Prostate gland (tissue), 2 donors: Measurements from ENCODE around the gene SIGLEC10. TPM values are rescaled to one million over a fixed set of nuclear protein-coding genes. Genes with fewer than 3 reads are reported as not detected.

ENCODE experiments used
- DNase-seq: peaks from one replicate; pipeline ENCODE4 v3.0.0-alpha.2; 2019; ENCODE audit warnings: low spot score
- H3K27ac ChIP-seq, 2 donors: fragments of 200-600 bp; sonication (generic); 2 replicates each; pipeline ENCODE4 v1.5.1; 2017 to 2019
- H3K27me3 ChIP-seq: fragments of 200-600 bp; sonication (generic); replicated peaks from 2 replicates; pipeline ENCODE4 v1.5.1; 2019; ENCODE audit not compliant: insufficient read depth
- H3K36me3 ChIP-seq, 2 donors: fragments of 200-600 bp; sonication (generic); 1 replicate in 1 of 2; 2 replicates in 1 of 2; pipeline versions ENCODE4 v1.5.1 to v1.8.1; 2017 to 2019
- H3K4me1 ChIP-seq: fragments of 200-600 bp; sonication (generic); replicated peaks from 2 replicates; pipeline ENCODE4 v1.5.1; 2019
- H3K4me3 ChIP-seq, 2 donors: fragments of 200-600 bp; sonication (generic); 2 replicates each; pipeline ENCODE4 v1.5.1; 2017 to 2019
- H3K9me3 ChIP-seq: fragments of 200-600 bp; sonication (generic); 2 replicates; pipeline ENCODE4 v1.5.1; 2017
- POLR2A ChIP-seq: fragments of 450-650 bp; IDR thresholded peaks from one replicate; pipeline ENCODE4 v1.6.1; 2016; ENCODE audit warnings: antibody characterized with exemption, mild to moderate bottlenecking
- POLR2AphosphoS5 ChIP-seq: sonication (generic); formaldehyde crosslinking; IDR thresholded peaks from one replicate; pipeline ENCODE4 v1.6.1; 2017; ENCODE audit warnings: antibody characterized with exemption
- WGBS: methylation state at CpG from one replicate; pipeline ENCODE4 v1.1.5; 2018; 5-methylcytosine and 5-hydroxymethylcytosine counted together
- intact Hi-C: fragments of 100-400 bp; cut with DNase I; formaldehyde crosslinking; loops from one replicate; pipeline ENCODE4 v1.14.2; 2022
- total RNA-seq, 2 donors: library from RNA; depleted of rRNA; stranded (reverse); fragments of >200 nt; gene quantifications; one replicate each; pipeline ENCODE4 v1.1.0, GENCODE V29; 2016
- TF ChIP-seq, protein P1 (sequence below), 4 experiments: fragments of 200-600 bp in 2 of 4; fragments of 450-650 bp in 2 of 4; sonication (generic) in 2 of 4; IDR thresholded peaks; 1 replicate in 3 of 4; 2 replicates in 1 of 4; pipeline ENCODE4 v1.5.1; 2016 to 2019; ENCODE audit warnings: antibody characterized with exemption in 4 of 4, mild to moderate bottlenecking in 2 of 4, moderate library complexity in 2 of 4

Gene SIGLEC10
- total RNA-seq, 2 donors from 2014 or later: 7.1 to 7.5 TPM

- under 1% methylated on average over 57 of the region's 64 CpGs for WGBS
- peaks cover 8% of the 10 kb centered on the region for H3K4me1 ChIP-seq
- intact Hi-C loops: loop anchor here (2.0 to 5.0 kb wide), 2 partner anchors 27 to 335 kb away; no protein-coding TSS in a partner anchor
Measured at GRCh38 chr19:51367565-51368365, 49.7 kb downstream of the SIGLEC10 start.

GRCh38 chr19:51367255-51367564 is 50.2 kb downstream of the SIGLEC10 start:
- no peaks in the 10 kb centered on the region for H3K9me3 ChIP-seq
- H3K4me3 ChIP-seq: peak overlapping the region; percentile 61 to 76
- H3K4me1 ChIP-seq: peaks cover 8% of the 10 kb centered on the region
- no peaks in the 10 kb centered on the region for H3K27me3 ChIP-seq
- 0% methylated on average over 15 of the region's 15 CpGs for WGBS
- no peak for DNase-seq
- intact Hi-C loops: loop anchor here (2.0 to 5.0 kb wide), 2 partner anchors 26 to 335 kb away; no protein-coding TSS in a partner anchor
- H3K36me3 ChIP-seq: no peaks in the 10 kb centered on the region
- peak overlapping the region; percentile 85 to 86 for H3K27ac ChIP-seq
- peak; percentile 90 for TF ChIP-seq POLR2A
- TF ChIP-seq, protein P1, sequence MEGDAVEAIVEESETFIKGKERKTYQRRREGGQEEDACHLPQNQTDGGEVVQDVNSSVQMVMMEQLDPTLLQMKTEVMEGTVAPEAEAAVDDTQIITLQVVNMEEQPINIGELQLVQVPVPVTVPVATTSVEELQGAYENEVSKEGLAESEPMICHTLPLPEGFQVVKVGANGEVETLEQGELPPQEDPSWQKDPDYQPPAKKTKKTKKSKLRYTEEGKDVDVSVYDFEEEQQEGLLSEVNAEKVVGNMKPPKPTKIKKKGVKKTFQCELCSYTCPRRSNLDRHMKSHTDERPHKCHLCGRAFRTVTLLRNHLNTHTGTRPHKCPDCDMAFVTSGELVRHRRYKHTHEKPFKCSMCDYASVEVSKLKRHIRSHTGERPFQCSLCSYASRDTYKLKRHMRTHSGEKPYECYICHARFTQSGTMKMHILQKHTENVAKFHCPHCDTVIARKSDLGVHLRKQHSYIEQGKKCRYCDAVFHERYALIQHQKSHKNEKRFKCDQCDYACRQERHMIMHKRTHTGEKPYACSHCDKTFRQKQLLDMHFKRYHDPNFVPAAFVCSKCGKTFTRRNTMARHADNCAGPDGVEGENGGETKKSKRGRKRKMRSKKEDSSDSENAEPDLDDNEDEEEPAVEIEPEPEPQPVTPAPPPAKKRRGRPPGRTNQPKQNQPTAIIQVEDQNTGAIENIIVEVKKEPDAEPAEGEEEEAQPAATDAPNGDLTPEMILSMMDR (IDR thresholded peaks at IDR 0.05): no peak

More at GRCh38 chr19:51367565-51368365, 49.7 kb downstream of the SIGLEC10 start:
- no peaks in the 10 kb centered on the region for H3K27me3 ChIP-seq
- TF ChIP-seq POLR2A (peak; percentile 1), POLR2AphosphoS5 (peak; percentile 90)
- TF ChIP-seq, protein P1 (IDR thresholded peaks at IDR 0.05): peak in 1 of 4 experiments; percentile 31
- peak overlapping the region; percentile 85 to 86 for H3K27ac ChIP-seq
- H3K4me3 ChIP-seq: peak overlapping the region; percentile 61 to 76
- no peaks in the 10 kb centered on the region for H3K9me3 ChIP-seq
- no peaks in the 10 kb centered on the region for H3K36me3 ChIP-seq
- DNase-seq: peak; percentile 98

- peaks cover 8% of the 10 kb centered on the region for H3K4me1 ChIP-seq
- DNase-seq: peak; percentile 97
- intact Hi-C loops: loop anchor here (2.0 to 5.0 kb wide), 2 partner anchors 26 to 336 kb away; no protein-coding TSS in a partner anchor
- H3K9me3 ChIP-seq: no peaks in the 10 kb centered on the region
- H3K4me3 ChIP-seq: peak overlapping the region; percentile 61 to 76
- H3K27ac ChIP-seq: peak overlapping the region; percentile 85 to 86
- under 1% methylated on average over 54 of the region's 54 CpGs for WGBS
- peak; percentile 95 for TF ChIP-seq POLR2A
- TF ChIP-seq, protein P1 (IDR thresholded peaks at IDR 0.05): no peak
- peak; percentile 98 for TF ChIP-seq POLR2AphosphoS5
- no peaks in the 10 kb centered on the region for H3K27me3 ChIP-seq
- H3K36me3 ChIP-seq: no peaks in the 10 kb centered on the region
Measured at GRCh38 chr19:51366389-51367254, 50.8 kb downstream of the SIGLEC10 start.

DNA sequence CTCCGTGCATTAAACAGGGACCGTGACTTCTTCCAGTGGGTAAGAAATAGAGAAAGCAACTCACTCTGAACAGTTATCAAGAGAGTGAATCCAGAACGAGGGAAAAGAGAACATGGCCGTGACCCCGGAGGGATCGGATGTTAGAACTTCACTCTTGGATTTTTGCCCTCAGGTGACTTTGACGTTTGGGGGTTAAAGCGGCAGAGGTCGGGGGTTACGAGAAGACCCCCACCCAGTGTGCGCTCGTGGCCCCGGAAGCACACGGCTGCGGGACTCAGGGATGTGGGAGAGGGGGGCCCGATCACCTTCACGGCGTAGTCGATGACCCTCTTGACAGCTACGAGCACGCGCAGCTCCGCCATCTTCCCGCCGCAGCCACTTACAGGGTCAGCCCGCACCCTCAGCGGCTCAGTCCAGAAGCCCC is 51.5 kb downstream of the SIGLEC10 start, which contains the start of gene ETFB:
TSS of gene ETFB (minus strand) at position 424 of the 424 bp plus-strand sequence. CDS start at position 362, 62 bp downstream.
- intact Hi-C loops: loop anchor here (2.0 to 5.0 kb wide), 2 partner anchors 25 to 336 kb away; no protein-coding TSS in a partner anchor
- H3K4me1 ChIP-seq: peaks cover 8% of the 10 kb centered on the region
- WGBS: under 1% methylated on average over 27 of the region's 27 CpGs

More for the DNA sequence above, 51.5 kb downstream of the SIGLEC10 start, which contains the start of gene ETFB:
- Histone ChIP-seq H3K27ac (peak within 1 kb of the TSS; percentile 85 to 86), H3K27me3 (no peaks in the 10 kb centered on the region), H3K36me3 (no peaks in the 10 kb centered on the region), H3K9me3 (no peaks in the 10 kb centered on the region), H3K4me3 (peak within 1 kb of the TSS; percentile 61 to 76)
- TF ChIP-seq POLR2A: no peak
- TF ChIP-seq, protein P1 (IDR thresholded peaks at IDR 0.05): no peak
- TF ChIP-seq POLR2AphosphoS5: no peak
- DNase-seq: no peak
